Stimulated activated CD4-positive, alpha-beta T cell treated with anti-CD3 and anti-CD28 coated beads, Interleukin-15, amount 100 ng/mL, for 48 hours (primary cell): ENCODE measurements around the gene POSTN.

Experiments
- DNase-seq, 2 donors: peaks; one replicate each; pipeline ENCODE4 v3.0.0-alpha.2; 2020; ENCODE audit warnings: low read depth in 2 of 2

POSTN gene

GRCh38 chr13:37515226-37515625 is 83.3 kb downstream of the POSTN start:
- no peak for DNase-seq
